Epithelial cell of prostate (primary cell): ENCODE measurements around the gene OR2H1.

Experiments
- DNase-seq: peaks from one replicate; pipeline ENCODE4 v3.0.0-alpha.2; 2011; ENCODE audit warnings: low read depth, low spot score
- H3K27ac ChIP-seq: fragments of 450-650 bp; 2 replicates; pipeline ENCODE4 v1.5.1; 2017; ENCODE audit warnings: mild to moderate bottlenecking

OR2H1 gene

GRCh38 chr6:29507319-29507718, 50.4 kb downstream of the OR2H1 start:
- no peak for DNase-seq
- no peak overlapping the region for H3K27ac ChIP-seq

GRCh38 chr6:29509239-29509638, 52.3 kb downstream of the OR2H1 start:
- no peak overlapping the region for H3K27ac ChIP-seq
- DNase-seq, result no peak

GRCh38 chr6:29509711-29510110, 52.8 kb downstream of the OR2H1 start:
- no peak overlapping the region for H3K27ac ChIP-seq
- DNase-seq, result no peak

- no peak overlapping the region for H3K27ac ChIP-seq
- no peak for DNase-seq
Observed at GRCh38 chr6:29510202-29510601, 53.2 kb downstream of the OR2H1 start.

- DNase-seq, result no peak
- H3K27ac ChIP-seq, result no peak overlapping the region
Observed at GRCh38 chr6:29510746-29511300, 53.9 kb downstream of the OR2H1 start.
